ENCODE data around the gene ST8SIA6.

GRCh38 chr10:17357781-17358180, 96.6 kb downstream of the ST8SIA6 start:
- TF ChIP-seq POLR2A (conservative IDR thresholded peaks at IDR 0.05) (no peak), ELF4 (CRISPR knock-in tag; IDR thresholded peaks at IDR 0.05) (no peak), ZNF24 (IDR thresholded peaks at IDR 0.05) (no peak), FOXK2 (conservative IDR thresholded peaks at IDR 0.05 in 1 of 2, IDR thresholded peaks at IDR 0.05 in 1 of 2; ENCODE audit: low read depth in 2 of 2) (no peak)

Measured in K562 (cell line).